ENCODE measurements around the gene POU2AF1. TPM values are rescaled to one million over a fixed set of nuclear protein-coding genes. Genes with fewer than 3 reads are reported as not detected.
A peak's percentile ranks its signal among the peaks of the same experiment; 100 is the strongest.

The POU2AF1 gene
- total and polyA plus RNA-seq, 2 of the 13 experiments (the other 11 are each of a cell fraction or from before 2014, with no cell fraction given), result 1.9 to 3.6 TPM

GRCh38 chr11:111419641-111420327 lies 40.7 kb upstream of the POU2AF1 start (continued):
- TF ChIP-seq TERF1 (CRISPR knock-in tag; IDR thresholded peaks at IDR 0.05) (no peak), ZNF598 (CRISPR knock-in tag; IDR thresholded peaks at IDR 0.05; ENCODE audit: borderline replicate concordance) (0 out of 2 replicates have a peak, but pooled peaks have one; percentile 40), ZNF577 (CRISPR knock-in tag; IDR thresholded peaks at IDR 0.05; ENCODE audit: borderline replicate concordance, low read depth) (no peak)

- Histone ChIP-seq H3K27ac (ENCODE audit: extremely low read length, insufficient read depth, low read length) (no peak overlapping the region), H3K9ac (ENCODE audit: insufficient read depth, low read depth, low read length) (no peak overlapping the region), H3K9me3 (ENCODE audit: low read length) (no peaks in the 10 kb centered on the region), H3K27me3 (ENCODE audit: control insufficient read depth in 1 of 2, insufficient read depth in 2 of 2, low read length in 2 of 2) (no peaks in the 10 kb centered on the region), H4K20me1 (ENCODE audit: insufficient read depth, low read length) (no peaks in the 10 kb centered on the region), H3K4me1 (ENCODE audit: insufficient read depth, low read length) (peaks cover 90% of the 10 kb centered on the region), H2AFZ (ENCODE audit: low read length) (no peak overlapping the region), H3K79me2 (ENCODE audit: insufficient read depth, low read length) (no peaks in the 10 kb centered on the region), H3K4me3 (replicated peaks in 1 of 3; ENCODE audit: insufficient read depth in 1 of 3, low read depth in 2 of 3, low read length in 3 of 3) (no peak overlapping the region), H3K36me3 (replicated peaks in 1 of 2; ENCODE audit: control insufficient read depth in 1 of 2, insufficient read depth in 2 of 2, low read length in 2 of 2) (no peaks in the 10 kb centered on the region), H3K4me2 (ENCODE audit: low read depth, low read length) (no peak overlapping the region)
- TF ChIP-seq HOXD1 (CRISPR knock-in tag; IDR thresholded peaks at IDR 0.05) (no peak), ZNF616 (CRISPR knock-in tag; IDR thresholded peaks at IDR 0.05; ENCODE audit: low read depth) (no peak), ZHX1 (CRISPR knock-in tag; IDR thresholded peaks at IDR 0.05; ENCODE audit: low read depth) (no peak), RBAK (CRISPR knock-in tag; IDR thresholded peaks at IDR 0.05) (no peak), ZNF549 (CRISPR knock-in tag; IDR thresholded peaks at IDR 0.05) (no peak), ELK4 (CRISPR knock-in tag; IDR thresholded peaks at IDR 0.05; ENCODE audit: borderline replicate concordance) (no peak)
- CTCF ChIA-PET (ENCODE audit: low intra/inter-chr PET ratio, low total read pairs), result no interaction called here
- intact Hi-C loops (cut with micrococcal nuclease; ENCODE audit: unreplicated experiment) (no loop called here), in situ Hi-C loops (cut with HindIII; ENCODE audit: extremely low pct_ligation_motif_present, low pct_unique_long_range_greater_than_20kb) (loop anchor here (5.0 kb wide), 1 partner anchor 57 kb away; no protein-coding TSS in a partner anchor)
- FAIRE-seq (no peak), ATAC-seq (no peak), DNase-seq (ENCODE audit: low spot score) (no peak)
- POLR2A ChIA-PET, result interaction anchor here (0.7 to 4.6 kb wide), 4 partner anchors 58 to 120 kb away, joined by 3 to 27 read pairs (median 15); partner anchors contain the start of gene POU2AF3
- BruUV-seq (replicated peaks), result no TSS peak
- WGBS (ENCODE audit: low lambda C conversion rate), result 94% methylated on average over 4 of the region's 4 CpGs
These were observed 40.1 kb upstream of the POU2AF1 start for GRCh38 chr11:111419181-111419580.
